Astrocyte of the spinal cord (primary cell): ENCODE measurements around the gene KDSR.

Source experiments
- DNase-seq: peaks from one replicate; pipeline ENCODE4 v3.0.0; 2011; ENCODE audit warnings: low read depth, low spot score
- H3K4me3 ChIP-seq: 2 replicates; pipeline ENCODE4 v1.5.1; 2011; ENCODE audit warnings: low read depth, mild to moderate bottlenecking, low read length, moderate library complexity
- in situ Hi-C: cut with HindIII; loops from 2 replicates; pipeline ENCODE4 v1.10.0; 2017; ENCODE audit warnings: low sequenced_read_pairs
- TF ChIP-seq, protein P1 (sequence below): IDR thresholded peaks from 2 replicates; pipeline ENCODE4 v1.5.1; 2012; ENCODE audit warnings: low read depth, mild to moderate bottlenecking, low read length, inconsistent platforms

KDSR gene

DNA sequence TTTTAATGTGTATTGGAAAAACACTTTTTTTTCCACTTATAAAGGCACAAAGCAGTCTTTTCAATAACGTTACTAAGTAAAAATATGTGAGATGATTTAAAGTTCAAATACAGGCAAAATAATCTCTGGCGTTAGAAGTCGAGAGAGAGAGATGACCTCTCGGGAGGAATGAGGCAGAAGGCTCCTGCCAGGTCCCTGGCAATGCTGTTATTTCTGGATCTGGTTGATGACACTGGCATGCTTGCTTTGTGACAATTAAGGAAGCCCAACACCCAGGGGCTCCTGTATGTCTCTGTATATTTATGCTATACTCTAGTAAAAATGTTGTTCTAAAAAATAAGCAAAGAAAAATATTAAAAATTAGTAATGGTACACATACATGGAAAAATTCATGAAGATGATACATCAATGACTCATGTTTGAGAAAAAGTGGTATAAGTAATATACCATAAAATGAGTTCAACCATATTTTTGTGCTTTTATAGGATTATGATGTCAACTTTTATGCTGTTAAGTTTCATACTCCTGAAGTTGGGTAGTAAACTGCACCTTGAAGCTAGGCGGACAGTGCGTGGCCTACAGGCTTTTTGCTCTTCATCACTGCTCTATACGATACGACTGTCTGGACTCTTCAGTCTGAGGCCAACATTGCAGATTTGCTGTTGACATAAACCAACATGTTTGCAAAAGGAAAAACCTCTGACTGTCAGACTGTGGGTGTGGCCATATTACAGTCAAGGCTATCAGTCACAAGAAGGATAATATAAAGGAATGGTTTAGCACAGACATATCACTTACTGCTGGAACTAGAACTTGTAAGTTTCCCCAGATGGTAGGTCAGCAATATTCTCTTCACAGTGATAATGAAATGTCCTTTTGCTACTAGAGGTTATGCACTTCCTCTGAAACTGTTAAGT, 35.5 kb upstream of the KDSR start:
- H3K4me3 ChIP-seq = no peak overlapping the region
- TF ChIP-seq, protein P1, sequence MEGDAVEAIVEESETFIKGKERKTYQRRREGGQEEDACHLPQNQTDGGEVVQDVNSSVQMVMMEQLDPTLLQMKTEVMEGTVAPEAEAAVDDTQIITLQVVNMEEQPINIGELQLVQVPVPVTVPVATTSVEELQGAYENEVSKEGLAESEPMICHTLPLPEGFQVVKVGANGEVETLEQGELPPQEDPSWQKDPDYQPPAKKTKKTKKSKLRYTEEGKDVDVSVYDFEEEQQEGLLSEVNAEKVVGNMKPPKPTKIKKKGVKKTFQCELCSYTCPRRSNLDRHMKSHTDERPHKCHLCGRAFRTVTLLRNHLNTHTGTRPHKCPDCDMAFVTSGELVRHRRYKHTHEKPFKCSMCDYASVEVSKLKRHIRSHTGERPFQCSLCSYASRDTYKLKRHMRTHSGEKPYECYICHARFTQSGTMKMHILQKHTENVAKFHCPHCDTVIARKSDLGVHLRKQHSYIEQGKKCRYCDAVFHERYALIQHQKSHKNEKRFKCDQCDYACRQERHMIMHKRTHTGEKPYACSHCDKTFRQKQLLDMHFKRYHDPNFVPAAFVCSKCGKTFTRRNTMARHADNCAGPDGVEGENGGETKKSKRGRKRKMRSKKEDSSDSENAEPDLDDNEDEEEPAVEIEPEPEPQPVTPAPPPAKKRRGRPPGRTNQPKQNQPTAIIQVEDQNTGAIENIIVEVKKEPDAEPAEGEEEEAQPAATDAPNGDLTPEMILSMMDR = no peak
- DNase-seq = no peak
- in situ Hi-C loops = no loop called here

DNA sequence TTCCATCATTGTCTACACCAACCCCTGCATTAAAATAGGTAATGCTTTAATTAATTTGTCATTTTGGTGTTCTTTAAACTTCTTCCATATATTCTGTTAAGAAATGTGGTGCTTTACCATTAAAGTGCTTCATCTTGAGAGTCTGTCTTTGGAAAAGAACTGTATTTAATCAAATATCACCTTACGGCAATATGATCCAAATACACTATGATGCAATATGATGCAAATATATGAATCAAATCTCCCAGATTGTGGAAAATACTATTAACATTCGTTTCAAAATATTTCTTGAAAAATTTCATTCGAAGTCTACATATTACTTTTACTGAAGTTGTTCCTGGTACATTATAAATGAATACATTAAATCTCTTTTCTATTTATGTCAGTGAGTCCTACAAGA, 32.3 kb upstream of the KDSR start:
- TF ChIP-seq, protein P1 = no peak
- no peak overlapping the region for H3K4me3 ChIP-seq
- no peak for DNase-seq
- in situ Hi-C loops = no loop called here

DNA sequence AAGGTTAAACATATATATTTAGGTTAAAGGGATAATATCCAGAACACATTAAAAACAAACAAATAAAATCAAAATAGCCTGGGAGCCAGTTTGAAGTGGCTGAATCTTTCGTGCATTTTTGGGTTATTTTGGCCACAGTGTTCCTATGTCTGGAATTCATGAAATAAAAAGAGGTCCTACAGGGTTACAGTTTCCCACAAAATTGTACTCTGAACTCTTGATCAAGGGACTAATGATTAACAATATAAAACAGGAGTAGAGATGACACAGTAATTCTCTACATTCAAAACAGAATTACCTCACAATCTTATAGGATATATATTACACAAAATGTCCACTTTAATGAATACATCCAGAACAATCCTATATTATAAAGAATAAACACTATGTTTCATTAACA, 30.3 kb upstream of the KDSR start:
- TF ChIP-seq, protein P1 = no peak
- in situ Hi-C loops = no loop called here
- DNase-seq = no peak
- no peak overlapping the region for H3K4me3 ChIP-seq

DNA sequence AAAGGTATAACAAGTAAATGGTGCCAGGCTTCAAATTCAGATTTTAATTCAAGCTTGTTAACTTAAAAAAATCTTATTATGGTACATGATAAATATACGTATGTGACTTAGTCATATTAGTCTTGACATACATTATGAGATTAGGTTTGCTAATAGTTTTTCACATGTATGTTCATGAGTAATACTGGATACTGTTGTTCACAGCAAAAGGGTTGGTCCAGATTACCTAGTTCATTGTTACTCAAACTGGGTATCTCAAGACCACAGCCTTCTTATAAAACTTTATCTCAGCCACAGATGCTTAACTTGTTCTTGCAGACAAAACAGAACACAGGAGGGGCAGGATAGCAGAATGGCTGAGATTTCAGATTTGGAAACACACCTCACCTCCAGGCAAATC, 28.5 kb upstream of the KDSR start:
- in situ Hi-C loops = no loop called here
- TF ChIP-seq, protein P1 = no peak
- no peak for DNase-seq
- H3K4me3 ChIP-seq = no peak overlapping the region

DNA sequence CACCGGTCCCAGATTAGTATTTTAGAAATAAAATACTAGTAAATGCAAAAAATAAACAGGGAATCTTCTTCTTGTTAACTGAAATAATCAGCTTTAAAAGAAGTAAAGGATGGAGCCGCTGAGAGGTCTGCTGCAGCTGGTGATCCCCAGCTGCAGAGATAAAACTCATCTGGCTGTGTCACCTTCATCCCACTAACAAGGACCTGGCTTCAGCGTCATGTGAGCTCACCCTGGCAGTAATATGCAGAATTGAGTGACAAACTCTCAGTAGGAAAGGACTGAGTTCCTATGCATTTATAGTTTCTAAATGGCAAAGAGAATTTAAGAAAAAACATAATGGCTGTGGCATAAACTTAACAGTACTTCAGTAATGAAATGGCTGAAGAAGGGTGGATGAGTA, 27.9 kb upstream of the KDSR start:
- H3K4me3 ChIP-seq = no peak overlapping the region
- in situ Hi-C loops = no loop called here
- TF ChIP-seq, protein P1 = no peak
- no peak for DNase-seq

DNA sequence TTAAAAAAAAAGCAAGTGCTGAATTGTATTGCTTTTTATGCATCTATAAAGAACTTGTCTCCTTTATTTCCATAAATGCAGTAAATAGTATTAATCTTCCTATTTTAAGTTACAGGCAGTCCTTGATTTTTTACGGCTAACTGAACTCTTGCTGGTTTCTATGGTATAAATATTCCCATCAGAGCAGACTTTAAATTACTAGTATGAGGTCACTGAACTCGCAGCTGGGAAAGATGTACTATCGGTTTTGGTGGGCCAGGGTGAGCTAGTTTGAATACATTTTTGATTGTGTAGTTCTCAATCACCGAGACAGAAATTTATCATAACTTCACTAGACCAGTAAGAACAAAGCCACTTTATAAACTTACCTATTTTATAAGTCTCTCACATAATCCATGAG, 20.9 kb upstream of the KDSR start:
- TF ChIP-seq, protein P1 = no peak
- no peak for DNase-seq
- in situ Hi-C loops = no loop called here
- no peak overlapping the region for H3K4me3 ChIP-seq
